ENCODE results near the gene SPARCL1.

SPARCL1 gene

DNA sequence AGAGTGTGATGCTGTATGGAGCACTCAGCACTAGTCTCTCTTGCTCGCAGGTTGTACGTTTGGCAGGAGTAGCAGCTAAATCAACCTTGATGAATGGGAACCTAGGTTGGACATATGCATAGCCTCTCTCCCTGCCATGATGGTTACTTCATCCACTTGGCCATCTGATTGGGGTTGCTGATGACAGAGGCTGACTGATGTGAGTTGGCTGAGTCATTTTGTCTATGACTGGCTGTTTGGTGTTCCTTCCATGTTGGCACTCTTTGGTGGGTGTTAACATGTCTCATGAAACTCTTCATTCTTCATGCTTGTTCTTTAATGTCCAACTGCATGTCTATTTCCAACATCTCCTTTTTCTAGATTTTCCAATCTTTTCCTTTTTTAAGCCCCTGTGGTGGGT lies 31.6 kb upstream of the SPARCL1 start:
- H3K4me1 ChIP-seq = peaks cover 18 to 50% (median 38%) of the 10 kb centered on the region in 10 experiments
- no peak overlapping the region for H3K4me3 ChIP-seq
- H3K4me2 ChIP-seq = peak overlapping the region in 5 of 11 experiments; percentile 47 to 83 (median 66); a peak in 6 of 22 replicates
- H3K36me3 ChIP-seq = no peaks in the 10 kb centered on the region
- H3K9me3 ChIP-seq (replicated peaks in 1 of 11) = peaks cover 0 to 9% (median 6%) of the 10 kb centered on the region in 11 experiments; a peak in 8 of 22 replicates
- no peak for TF ChIP-seq Cebpa-rat (IDR thresholded peaks at IDR 0.05)
- no peaks in the 10 kb centered on the region for H4K20me1 ChIP-seq
- no peak overlapping the region for H3K27ac ChIP-seq
- no peaks in the 10 kb centered on the region for H3K27me3 ChIP-seq
- no peak overlapping the region for H3K9ac ChIP-seq

DNA sequence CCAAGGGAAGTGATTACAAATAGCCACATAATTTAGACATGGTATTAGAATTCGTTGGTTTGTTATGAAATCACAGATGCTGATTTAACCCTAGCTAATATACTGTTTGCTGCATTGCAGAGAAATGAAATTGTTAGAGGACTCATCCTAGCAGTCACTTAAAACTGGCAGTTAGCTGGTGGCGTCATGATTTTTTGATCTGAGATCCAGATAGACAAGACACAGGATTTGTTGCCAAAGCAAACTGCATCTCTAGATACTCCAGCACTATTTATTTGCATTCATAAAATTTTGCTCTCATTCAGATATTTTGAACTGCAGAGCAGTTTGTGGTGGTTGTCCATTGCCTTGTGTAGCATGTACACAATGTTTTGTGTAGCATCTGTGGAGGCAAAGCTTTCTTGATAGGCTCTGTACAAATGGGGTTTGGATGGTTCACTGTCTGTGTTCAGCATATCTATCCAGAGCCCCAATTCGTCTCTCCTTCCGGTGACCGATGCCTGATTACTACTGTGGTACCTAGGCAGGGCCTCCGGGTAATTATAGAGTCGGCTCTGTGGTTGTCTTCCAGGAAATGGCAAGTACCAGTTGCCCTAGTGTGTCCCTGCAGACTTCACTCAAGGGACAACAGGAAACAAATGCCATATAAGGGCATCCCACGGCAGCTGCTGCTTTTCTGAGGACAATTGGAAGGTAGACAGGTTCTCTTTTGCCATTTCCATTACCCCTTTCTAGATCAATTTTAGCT lies 30.1 kb upstream of the SPARCL1 start:
- Histone ChIP-seq H3K9me3 (replicated peaks in 1 of 11) (peaks cover 0 to 9% (median 6%) of the 10 kb centered on the region in 11 experiments; a peak in 8 of 22 replicates), H3K4me1 (peaks cover 25 to 51% (median 40%) of the 10 kb centered on the region in 10 experiments), H3K9ac (no peak overlapping the region; a peak in 1 of 22 replicates), H3K27me3 (no peaks in the 10 kb centered on the region), H3K4me3 (peak overlapping the region in 3 of 10 experiments; percentile 3 to 10 (median 8); a peak in 3 of 20 replicates), H4K20me1 (no peaks in the 10 kb centered on the region), H3K4me2 (peak overlapping the region; percentile 47 to 83 (median 70)), H3K27ac (peak overlapping the region in 7 of 11 experiments; percentile 10 to 53 (median 26); a peak in 9 of 22 replicates), H3K36me3 (no peaks in the 10 kb centered on the region)
- TF ChIP-seq Cebpa-rat (IDR thresholded peaks at IDR 0.05) = no peak

DNA sequence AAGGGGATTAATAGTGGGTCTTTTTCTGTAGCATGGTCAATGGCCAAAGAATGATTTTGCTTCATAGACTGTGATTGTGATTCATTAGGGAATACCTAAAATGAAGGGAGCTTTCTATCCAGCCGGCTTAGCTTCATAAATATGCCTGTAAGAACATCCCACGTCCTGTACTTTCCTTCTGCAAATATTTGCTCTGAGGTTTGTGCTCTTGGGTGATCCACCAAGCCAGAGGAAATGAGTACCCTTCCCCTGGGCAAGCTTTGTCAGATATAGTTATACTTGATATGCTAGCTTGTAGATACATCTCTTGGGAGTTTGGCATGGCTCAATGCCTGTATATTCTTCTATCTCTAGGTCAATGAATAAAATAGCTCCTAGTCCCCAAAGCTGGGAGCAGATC lies 28.2 kb upstream of the SPARCL1 start:
- H3K4me2 ChIP-seq = peak overlapping the region in 8 of 11 experiments; percentile 26 to 74 (median 70); a peak in 15 of 22 replicates

DNA sequence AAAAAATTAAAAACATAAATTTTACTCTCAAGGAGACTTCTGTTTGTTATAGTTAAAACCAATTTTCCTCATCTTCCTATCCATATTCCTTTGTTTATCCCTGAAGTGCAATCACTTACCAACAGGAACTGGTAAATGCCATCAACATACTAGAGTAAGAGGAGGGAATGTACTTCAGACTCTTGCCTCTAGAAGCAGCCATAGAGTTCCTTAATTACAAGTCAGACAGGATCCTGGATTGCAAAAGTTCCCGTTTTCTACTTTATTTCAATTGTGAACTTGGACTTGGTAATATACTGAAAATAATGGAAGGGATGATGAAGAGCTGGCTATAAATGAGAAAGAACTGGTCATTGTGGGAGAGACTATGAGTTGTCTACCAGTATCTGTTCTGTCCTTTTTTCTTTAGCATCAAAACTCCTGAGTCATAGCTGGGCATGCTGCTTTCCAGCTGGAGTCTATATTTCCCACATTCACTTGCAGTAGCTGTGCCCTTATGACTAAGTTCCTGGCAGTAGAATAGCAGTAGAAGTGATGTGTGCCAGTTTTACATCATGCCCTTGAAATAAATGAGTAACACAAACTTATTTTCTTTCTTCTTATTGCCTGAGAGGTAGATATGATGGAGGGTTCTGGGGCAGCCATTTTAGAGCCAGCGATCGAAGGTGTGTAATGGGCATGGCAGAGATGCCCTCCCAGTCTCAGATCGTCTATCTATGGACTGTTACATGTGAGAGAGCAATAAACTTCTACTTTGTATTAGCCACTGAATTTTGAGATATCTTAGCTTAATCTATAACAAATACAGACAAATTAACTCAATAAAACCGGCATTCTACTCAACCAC lies 26.8 kb upstream of the SPARCL1 start:
- Histone ChIP-seq H3K27me3 (no peaks in the 10 kb centered on the region), H3K4me1 (peaks cover 25 to 51% (median 40%) of the 10 kb centered on the region in 10 experiments), H3K4me2 (peak overlapping the region in 6 of 11 experiments; percentile 4 to 47 (median 14); a peak in 7 of 22 replicates), H4K20me1 (no peaks in the 10 kb centered on the region), H3K9ac (no peak overlapping the region), H3K9me3 (replicated peaks in 1 of 11) (peaks cover 0 to 5% (median 3%) of the 10 kb centered on the region in 11 experiments; a peak in 5 of 22 replicates), H3K4me3 (no peak overlapping the region), H3K27ac (peak overlapping the region in 1 of 11 experiments; percentile 11; a peak in 1 of 22 replicates), H3K36me3 (no peaks in the 10 kb centered on the region)
- no peak for TF ChIP-seq Cebpa-rat (IDR thresholded peaks at IDR 0.05)

More for the DNA sequence above, 28.2 kb upstream of the SPARCL1 start:
- TF ChIP-seq Cebpa-rat (IDR thresholded peaks at IDR 0.05) = no peak
- Histone ChIP-seq H3K9me3 (replicated peaks in 1 of 11) (peaks cover 0 to 9% (median 5%) of the 10 kb centered on the region in 11 experiments; a peak in 8 of 22 replicates), H3K27me3 (no peaks in the 10 kb centered on the region), H3K36me3 (no peaks in the 10 kb centered on the region), H3K4me3 (peak overlapping the region in 1 of 10 experiments; percentile 5; a peak in 1 of 20 replicates), H4K20me1 (no peaks in the 10 kb centered on the region), H3K27ac (no peak overlapping the region), H3K9ac (no peak overlapping the region), H3K4me1 (peaks cover 25 to 51% (median 40%) of the 10 kb centered on the region in 10 experiments)

DNA sequence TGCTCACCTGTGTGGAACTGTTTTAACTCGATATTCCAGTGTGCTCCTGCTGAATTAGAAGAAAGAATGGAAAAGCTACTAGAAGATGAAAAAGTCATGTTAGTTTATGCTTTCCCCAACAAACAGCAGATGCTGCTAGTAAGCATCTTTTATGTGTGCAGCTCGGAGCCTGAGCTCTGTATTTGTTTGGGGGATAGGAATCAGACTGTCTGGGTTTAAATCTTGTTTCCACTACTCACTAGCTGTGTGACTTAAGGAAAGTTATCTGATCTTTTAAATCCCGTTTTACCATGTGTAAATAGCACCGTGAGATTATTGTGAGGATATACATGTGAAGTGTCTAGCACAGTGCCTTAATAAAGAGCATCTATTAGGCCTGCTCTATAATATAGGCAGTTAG lies 24.0 kb upstream of the SPARCL1 start:
- H3K4me1 ChIP-seq = peaks cover 10 to 24% (median 15%) of the 10 kb centered on the region in 10 experiments; a peak in 19 of 20 replicates
- TF ChIP-seq Cebpa-rat (IDR thresholded peaks at IDR 0.05) = no peak
- no peak overlapping the region for H3K4me2 ChIP-seq

DNA sequence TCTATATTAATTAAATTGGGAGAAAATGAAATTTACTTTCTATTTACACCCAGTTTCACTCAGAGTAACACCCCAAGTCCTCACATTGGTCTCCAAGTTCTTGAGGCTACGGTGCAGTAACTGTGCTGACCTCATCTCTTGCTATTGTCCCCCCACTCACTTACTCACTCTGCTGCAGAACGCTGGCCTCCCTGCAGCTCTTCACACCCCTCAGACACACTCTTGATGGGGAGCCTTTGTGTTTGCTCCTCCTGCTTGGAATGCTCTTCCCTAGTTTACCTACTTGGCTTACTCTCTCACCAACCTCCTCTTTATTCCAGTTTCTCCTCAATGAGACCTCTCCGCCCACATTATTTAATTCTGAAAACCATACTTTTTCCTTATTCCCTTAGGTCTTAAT lies 22.2 kb upstream of the SPARCL1 start:
- no peak overlapping the region for H3K4me3 ChIP-seq
- no peaks in the 10 kb centered on the region for H3K36me3 ChIP-seq
- TF ChIP-seq Cebpa-rat (IDR thresholded peaks at IDR 0.05) = no peak
- no peak overlapping the region for H3K9ac ChIP-seq
- peaks cover 0 to 11% (median 4%) of the 10 kb centered on the region in 10 experiments; a peak in 8 of 20 replicates for H3K4me1 ChIP-seq
- H3K27me3 ChIP-seq = no peaks in the 10 kb centered on the region
- H4K20me1 ChIP-seq = no peaks in the 10 kb centered on the region
- no peak overlapping the region for H3K4me2 ChIP-seq
- H3K27ac ChIP-seq = no peak overlapping the region
- H3K9me3 ChIP-seq (replicated peaks in 1 of 11) = no peaks in the 10 kb centered on the region

More for the DNA sequence above, 24.0 kb upstream of the SPARCL1 start:
- Histone ChIP-seq H4K20me1 (no peaks in the 10 kb centered on the region), H3K9ac (no peak overlapping the region), H3K36me3 (no peaks in the 10 kb centered on the region), H3K9me3 (replicated peaks in 1 of 11) (no peaks in the 10 kb centered on the region), H3K27ac (no peak overlapping the region), H3K4me3 (no peak overlapping the region), H3K27me3 (no peaks in the 10 kb centered on the region)

DNA sequence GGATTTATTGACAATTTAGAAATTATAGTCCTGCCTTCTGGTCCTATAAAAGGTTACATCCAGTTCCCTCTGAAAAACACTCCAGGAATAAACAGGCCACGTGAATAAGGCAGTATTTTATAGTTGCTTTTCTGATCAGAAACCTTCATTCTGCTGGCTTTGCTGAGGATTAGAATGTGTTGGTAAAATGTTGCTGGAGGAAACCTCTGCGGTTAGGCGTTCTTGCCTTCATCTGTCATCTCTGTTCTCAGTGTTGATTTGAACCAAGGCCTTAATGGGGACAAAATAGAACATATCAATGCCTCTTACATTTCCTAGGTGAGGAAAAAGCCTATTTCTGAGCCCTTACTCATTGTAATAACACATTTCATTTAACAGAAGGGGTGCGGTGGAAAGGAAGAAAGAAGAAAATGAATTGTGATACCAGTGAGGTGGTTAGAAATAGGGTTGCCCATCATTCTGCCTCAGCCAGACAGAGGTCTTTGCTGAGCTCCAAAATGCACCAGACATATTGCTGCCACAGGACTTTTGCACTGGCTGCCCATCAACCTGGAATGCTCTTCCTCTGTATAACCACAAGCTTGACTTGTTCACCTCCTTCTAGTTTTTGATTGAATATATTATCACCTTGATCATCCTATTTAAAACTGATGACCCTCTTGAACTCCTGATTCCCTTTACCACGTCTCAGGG lies 18.0 kb upstream of the SPARCL1 start:
- Histone ChIP-seq H3K27ac (no peak overlapping the region), H3K36me3 (no peaks in the 10 kb centered on the region), H3K4me1 (no peaks in the 10 kb centered on the region), H4K20me1 (no peaks in the 10 kb centered on the region), H3K9ac (no peak overlapping the region), H3K27me3 (no peaks in the 10 kb centered on the region), H3K9me3 (replicated peaks in 1 of 11) (no peaks in the 10 kb centered on the region), H3K4me2 (no peak overlapping the region), H3K4me3 (no peak overlapping the region)
- TF ChIP-seq Cebpa-rat (IDR thresholded peaks at IDR 0.05) = no peak

DNA sequence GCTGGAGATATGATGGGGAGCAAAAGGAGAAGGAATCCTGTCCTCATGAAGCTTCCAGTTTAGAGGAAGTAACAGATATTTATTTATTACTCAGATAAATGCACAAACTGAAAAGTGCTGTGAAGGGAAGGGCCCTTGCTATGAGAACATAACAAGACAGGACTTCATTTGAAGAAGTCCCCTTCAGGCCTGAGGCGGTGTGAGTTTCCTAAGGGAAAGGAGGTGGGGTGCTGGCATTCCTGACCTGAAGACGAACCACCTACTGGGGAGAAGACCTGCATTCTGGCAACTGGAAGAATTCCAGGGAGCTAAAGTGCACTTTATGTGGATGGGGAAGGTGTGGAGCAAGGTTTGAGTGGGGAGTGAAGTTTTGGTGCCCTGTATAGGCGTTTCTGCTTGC lies 15.9 kb upstream of the SPARCL1 start:
- Histone ChIP-seq H3K9ac (no peak overlapping the region), H3K27me3 (no peaks in the 10 kb centered on the region), H3K4me2 (no peak overlapping the region), H3K4me3 (no peak overlapping the region), H3K27ac (no peak overlapping the region), H4K20me1 (no peaks in the 10 kb centered on the region), H3K4me1 (no peaks in the 10 kb centered on the region), H3K36me3 (no peaks in the 10 kb centered on the region), H3K9me3 (replicated peaks in 1 of 11) (no peaks in the 10 kb centered on the region)
- TF ChIP-seq Cebpa-rat (IDR thresholded peaks at IDR 0.05) = no peak

Data from BLaER1 treated with 17β-estradiol and CSF1 and Interleukin-3, amounts not matched to agents 10 nM and 100 nM (cell line).